HUDEP-2 (cell line): Measurements from ENCODE around the gene ASCC3.
"Not testable (repeated sequence)": the region's sequence is repeated elsewhere in the genome, so short reads cannot be mapped to it uniquely, and the experiment has no call there.

Source experiments
- DNase-seq, 76 experiments: peaks; one replicate each; lab custom pipeline; 2025; ENCODE audit not compliant: unreplicated experiment in 76 of 76; lab: John Stamatoyannopoulos, UW

ASCC3 gene

DNA sequence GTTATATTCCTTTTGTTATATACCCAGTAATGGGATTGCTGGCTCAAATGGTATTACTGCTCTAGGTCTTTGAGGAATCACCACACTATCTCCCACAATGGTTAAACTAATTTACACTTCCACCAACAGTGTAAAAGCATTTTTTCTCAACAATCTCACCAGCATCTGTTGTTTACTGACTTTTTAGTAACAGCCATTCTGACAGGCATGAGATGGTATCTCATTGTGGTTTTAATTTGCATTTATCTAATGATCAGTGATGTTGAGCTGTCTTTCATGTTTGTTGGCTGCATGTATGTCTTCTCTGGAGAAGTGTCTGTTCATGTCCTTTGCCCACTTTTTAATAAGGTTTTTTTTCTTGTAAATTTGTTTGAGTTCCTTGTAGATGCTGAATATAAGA is 143.4 kb downstream of the ASCC3 start:
- not testable (repeated sequence) for DNase-seq

DNA sequence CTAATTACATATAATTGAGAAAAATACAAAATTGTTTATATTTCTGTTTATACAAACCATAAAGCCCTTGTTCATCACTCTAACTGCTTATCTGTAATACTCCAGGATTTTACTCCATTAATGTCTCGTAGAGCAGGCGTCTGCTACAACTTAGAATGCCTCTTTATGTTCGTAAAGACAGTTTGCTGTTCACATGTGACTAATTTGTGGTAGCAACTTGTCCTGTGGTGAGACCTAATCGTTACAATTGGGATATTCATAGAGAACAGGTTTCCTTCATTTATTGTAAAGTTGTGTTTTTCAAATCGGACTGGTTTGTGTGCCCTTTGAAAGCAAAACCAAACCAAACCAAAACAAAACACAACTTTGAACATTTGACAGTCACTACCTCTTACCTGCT is 149.7 kb downstream of the ASCC3 start:
- no peak for DNase-seq

DNA sequence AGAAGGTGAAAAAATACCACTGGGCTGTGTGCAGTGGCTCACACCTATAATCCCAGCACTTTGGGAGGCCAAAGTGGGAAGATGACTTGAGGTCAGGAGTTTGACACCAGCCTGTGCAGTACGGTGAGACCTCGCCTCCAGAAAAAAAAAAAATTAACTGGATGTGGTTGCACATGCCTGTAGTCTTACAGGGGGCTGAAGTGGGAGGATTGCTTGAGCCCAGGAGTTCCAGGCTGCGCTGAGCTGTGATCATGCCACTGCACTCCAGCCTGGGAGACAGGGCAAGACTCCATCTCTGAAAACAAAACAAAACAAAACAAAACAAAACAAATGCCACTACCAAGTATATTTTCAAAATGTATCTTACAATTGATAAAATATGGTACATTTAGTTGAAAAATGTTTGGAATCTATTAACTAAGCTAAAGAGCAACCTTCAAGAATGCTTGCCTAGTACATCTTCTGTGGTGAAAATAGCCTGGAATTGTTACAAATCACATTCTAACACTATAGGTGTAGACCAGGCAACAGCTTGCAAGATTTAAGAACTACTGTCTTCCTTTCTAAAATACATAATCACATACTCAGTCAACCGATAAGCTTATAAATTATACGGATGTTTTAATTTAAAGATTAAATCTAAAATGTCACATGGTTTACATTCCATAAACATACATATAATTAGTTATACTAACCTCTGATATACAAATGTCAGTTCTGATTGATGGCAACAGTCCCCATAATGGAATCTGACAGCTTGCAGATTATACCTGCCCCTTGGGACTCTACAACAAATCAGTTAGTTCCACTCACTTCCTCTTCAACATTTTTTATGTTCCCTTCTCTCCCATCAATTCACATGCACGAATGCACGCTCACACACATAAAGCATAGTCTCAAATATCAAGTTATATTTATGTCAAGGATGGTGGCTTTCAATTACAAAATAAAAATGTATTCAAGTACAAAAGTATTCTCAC is 150.8 kb downstream of the ASCC3 start:
- no peak for DNase-seq

GRCh38 chr6:100726666-100727065 is 154.5 kb downstream of the ASCC3 start:
- DNase-seq = no peak

DNA sequence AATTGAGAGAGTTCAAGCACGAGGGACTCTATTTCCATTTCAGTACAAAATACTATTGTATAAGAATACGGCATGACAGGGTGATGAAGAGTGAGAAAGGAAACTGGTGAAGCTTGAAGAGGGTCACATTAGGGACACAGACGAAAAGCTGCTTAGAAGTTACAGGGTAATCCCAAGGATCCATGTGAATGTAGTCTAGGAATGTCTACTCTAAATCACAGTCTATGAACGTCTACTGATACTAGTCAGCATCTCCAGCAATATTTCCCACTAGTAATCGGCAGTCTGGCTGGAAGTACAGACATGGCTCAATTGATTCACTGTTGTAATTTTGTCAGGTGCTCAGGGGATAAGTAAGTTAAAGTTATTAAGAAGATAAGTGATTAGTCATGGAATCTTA is 156.4 kb downstream of the ASCC3 start:
- no peak for DNase-seq

DNA sequence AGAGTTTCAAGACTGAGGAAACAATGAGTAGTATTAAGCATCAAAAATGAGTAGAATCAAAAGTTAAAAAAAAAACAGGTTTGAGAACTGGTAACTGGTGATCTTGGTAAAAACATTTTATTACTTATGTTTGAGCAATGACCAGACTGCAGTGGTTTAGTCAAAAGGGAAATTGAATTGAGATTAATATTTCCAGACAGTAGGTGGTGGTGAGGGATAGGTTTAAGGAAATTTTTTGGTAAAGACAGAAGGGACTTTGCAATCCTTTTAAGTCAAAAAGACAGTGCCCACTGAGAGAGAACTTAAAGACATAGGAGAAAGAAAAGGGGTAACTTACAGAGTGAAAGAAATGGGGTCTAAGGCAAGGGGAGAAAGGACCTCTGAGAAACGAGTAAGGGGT is 156.9 kb downstream of the ASCC3 start:
- DNase-seq = no peak

GRCh38 chr6:100721256-100721655 is 159.9 kb downstream of the ASCC3 start:
- DNase-seq = peak in 2 of 76 experiments; percentile 11 to 22

DNA sequence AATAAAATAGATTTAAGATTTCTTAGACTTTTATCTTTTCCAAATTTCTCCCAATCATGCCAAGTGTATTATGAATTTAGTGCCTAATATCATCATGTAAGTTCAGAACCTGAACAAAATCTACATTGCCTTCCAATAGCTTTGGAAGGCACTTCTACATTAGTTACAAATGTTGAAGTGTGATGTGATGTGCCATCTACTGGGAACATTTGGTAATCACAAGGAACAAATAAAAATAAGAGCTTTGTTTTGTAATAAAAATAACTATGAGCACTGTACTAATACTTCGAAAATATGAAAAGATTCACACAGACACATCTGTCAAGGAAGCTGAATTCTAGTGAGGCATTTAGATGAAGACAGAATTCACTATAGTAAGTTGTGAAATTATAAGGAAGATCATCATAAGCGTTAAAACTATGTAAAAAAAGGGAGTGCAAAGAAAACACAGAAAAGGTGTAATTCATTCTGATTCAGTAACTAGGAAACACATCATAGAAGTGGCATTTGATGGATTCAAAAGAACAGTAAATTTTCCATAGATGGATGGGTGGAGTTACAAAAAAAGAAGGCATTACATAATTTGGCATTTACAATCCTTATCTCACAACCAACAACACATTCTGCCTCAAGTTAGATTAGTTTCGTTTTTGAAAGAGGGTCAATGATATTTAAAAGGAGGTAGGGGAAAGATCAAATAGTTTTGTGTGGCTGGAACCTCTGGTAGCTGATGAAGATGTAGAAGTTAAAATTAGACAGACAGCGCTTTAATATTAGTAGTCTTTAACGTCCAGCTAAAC is 161.0 kb downstream of the ASCC3 start:
- DNase-seq = peak in 34 of 76 experiments; percentile 4 to 75 (median 46)

GRCh38 chr6:100712997-100713396 is 168.1 kb downstream of the ASCC3 start:
- DNase-seq = no peak

GRCh38 chr6:100706491-100706890 is 174.6 kb downstream of the ASCC3 start:
- no peak for DNase-seq

DNA sequence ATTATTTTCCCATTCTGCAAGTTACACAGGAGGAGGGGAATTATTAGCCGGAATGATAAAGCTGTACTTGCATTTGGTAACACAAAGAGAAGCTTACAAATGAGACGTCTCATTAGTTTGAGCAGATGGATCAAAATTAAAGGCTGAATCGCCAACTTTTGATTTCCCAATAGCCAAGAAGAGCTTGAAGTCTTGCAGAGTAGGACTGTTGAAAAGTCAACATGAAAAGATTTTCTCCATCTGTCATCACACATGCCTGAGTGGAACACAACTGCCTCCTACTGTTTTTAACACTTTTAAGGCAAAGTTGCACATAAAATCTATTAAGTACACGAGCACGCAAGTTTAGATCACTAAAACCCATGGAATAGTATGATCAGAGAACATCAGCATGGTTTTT is 176.2 kb downstream of the ASCC3 start:
- no peak for DNase-seq

GRCh38 chr6:100701728-100702127 is 179.4 kb downstream of the ASCC3 start:
- no peak for DNase-seq

- no peak for DNase-seq
Measured at GRCh38 chr6:100700009-100700408, 181.1 kb downstream of the ASCC3 start.

DNA sequence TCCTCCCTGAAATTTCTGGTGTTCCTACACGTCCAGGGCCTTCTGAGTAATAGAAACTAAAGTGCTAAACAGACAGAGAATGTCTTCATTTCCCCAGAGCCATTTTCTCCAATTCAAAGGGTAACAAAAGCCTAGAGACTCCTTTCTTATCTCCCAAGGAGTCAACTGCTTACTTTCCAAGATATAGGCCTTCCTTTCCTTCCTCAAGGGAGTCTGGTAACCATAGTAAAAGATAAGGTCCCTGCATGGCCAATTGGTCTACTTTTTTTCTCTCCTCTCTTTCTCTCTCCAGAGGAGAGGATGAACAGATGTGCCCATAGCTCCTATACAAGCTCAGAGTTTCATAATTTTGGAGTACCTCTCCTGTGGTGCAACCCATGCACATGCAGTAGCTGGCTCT is 185.7 kb downstream of the ASCC3 start:
- DNase-seq = peak in 1 of 76 experiments; percentile 11

GRCh38 chr6:100693249-100693927 is 187.7 kb downstream of the ASCC3 start:
- DNase-seq = no peak

DNA sequence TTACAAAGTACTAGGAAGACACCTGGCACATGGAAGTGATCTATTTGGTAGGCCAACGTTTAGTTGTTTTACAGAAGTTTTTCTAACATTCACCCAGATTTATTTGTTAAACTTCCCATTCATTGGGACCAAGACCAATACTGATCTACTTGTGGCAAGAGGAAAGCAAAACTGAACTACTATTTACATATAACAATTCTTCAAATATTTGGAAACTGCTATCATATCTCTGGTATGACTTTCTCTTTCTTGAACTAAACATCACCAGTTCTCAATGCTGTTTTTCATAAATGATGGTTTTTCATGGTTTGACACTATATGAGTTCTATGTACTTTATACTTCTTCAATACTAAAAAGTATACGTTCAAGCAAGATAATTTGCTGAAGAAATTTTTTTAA is 189.2 kb downstream of the ASCC3 start:
- no peak for DNase-seq

GRCh38 chr6:100686216-100686615 is 194.9 kb downstream of the ASCC3 start:
- no peak for DNase-seq

GRCh38 chr6:100685747-100686146 is 195.4 kb downstream of the ASCC3 start:
- DNase-seq = no peak

GRCh38 chr6:100680163-100680562 is 201.0 kb downstream of the ASCC3 start:
- peak in 1 of 76 experiments; percentile 3 for DNase-seq

DNA sequence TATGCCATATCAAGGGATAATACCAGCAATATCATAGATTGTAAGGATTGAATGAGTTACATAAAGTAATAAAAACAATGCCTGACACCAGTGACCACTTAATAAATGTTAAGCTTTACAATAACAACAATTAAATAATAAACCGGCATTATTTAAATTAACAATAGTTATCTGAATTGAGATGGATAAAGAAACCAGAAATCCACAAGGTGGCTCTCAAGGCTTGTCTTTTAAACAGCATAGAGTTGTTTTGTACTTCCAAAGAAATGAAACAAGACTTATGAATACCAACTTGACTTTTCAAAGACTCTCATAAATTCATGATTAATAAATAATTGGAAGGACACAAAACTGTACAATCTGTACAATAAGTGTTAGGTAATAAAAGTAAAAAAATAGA is 203.1 kb downstream of the ASCC3 start:
- peak in 2 of 76 experiments; percentile 5 to 9 for DNase-seq

- DNase-seq = no peak
Measured at GRCh38 chr6:100677240-100677639, 203.9 kb downstream of the ASCC3 start.
